ENCODE results near the gene HS6ST2.
"Not testable (repeated sequence)": the region's sequence is repeated elsewhere in the genome, so short reads cannot be mapped to it uniquely, and the experiment has no call there.

The HS6ST2 gene

DNA sequence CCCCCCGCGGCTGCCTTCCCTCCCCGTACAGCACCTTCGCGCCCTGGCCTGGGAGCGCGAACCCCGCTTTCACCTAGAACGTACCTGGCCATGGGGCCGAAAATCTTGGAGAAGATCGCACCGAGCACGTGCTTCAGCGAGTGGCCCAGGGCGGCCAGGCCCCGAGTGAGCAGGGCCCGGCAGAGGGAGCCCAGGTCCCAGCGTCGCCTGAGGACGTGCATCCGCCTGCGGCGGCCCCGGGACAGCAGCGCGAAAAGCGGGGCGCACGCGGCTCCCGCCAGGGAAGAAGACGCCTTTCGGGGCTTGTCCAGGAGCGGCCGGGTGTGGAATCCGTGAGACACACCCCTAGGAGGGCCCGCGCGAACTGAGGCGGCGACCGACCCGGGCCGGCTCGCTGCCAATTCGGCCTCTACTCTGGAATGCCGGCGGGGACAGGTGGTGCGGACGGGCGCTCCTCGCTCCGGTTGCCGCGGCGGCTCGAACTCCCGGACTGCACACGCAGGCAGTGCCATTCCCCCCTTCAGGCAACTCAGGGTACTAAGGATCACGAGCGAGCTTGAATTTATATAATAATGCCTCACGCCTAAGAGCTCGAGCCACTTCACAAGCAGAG, at the start of gene HS6ST2:
Gene HS6ST2 (minus strand): TSS at position 539 of the 613 bp plus-strand sequence.
- no peak for DNase-seq (ENCODE audit: low read depth in 2 of 2)

DNA sequence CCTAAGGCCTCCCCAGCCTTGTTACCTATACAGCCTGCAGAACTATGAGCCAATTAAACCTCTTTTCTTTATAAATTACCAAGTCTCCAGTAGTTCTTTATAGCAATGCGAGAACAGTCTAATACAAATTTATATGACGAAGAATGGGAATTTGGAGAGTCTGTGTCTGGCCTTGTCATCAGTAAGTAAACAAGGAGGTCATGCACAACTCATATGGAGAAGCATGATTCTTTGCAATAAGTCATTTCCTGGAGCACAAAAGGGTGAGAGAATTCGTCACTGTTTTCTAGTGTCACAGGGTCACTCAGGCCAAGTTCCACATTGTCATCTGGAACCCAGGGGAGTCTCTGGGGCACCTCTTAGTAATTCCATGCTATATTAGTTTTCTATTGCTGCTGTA, 49.0 kb upstream of the HS6ST2 start:
- DNase-seq (ENCODE audit: low read depth in 2 of 2): no peak

DNA sequence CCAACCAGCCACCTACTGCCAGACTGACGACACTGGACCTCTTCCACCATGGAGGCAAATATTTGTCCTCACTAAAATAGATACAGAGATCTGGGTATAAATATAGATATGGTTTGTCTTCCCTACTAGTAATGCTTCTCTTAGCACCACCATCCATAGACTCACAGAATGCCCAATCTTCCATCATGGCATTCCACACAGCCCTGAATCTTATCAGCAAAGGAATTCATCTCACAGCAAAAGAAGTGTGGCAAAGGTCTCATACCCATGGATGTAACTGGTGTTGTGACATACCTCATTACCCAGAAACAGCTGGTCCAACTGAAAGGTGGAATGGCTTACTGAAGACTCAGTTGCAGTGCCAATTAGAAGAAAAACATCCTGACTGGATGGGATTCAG, 47.2 kb upstream of the HS6ST2 start:
- DNase-seq (ENCODE audit: low read depth in 2 of 2): no peak

DNA sequence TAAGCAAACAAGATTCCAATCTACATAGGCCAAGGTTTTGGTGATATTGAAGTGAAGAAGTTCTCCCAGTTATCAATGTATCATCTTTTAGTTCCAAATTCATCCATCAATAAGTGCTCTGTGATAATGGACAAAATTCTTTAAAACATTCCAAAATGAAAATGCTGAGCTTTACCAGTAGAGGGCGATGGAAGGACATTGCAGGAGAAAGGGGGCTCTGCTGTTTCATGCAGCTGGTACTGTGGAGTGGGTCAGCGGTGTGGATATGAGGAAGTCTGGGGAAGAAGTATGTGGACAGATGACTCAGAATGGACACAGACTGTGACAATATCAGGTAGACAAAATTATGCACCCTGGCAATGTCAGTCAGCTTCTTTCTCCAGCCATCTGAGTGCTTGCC, 46.6 kb upstream of the HS6ST2 start:
- no peak for DNase-seq (ENCODE audit: low read depth in 2 of 2)

DNA sequence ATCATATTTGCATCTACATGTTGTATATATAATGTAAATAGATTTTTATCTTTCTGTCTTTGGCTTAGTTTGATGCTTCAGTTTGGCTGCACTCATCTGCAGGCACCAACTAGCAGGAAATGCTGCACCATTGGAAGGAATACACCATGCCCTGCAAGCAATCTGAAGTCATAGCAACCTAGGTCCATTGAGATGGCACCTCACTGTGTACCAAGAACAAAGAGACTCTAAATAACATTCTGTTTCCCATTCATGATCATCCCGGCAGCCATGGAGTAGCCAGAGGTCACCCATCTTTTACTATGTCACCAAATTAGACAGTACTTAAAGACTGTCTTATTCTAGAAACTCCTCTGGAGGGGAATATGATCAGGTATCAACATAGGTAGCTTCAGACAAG, 40.8 kb upstream of the HS6ST2 start:
- no peak for DNase-seq (ENCODE audit: low read depth in 2 of 2)

GRCh38 chrX:132990835-132991234, 32.4 kb upstream of the HS6ST2 start:
- DNase-seq (ENCODE audit: low read depth in 2 of 2): no peak

GRCh38 chrX:132986556-132986955, 28.1 kb upstream of the HS6ST2 start:
- no peak for DNase-seq (ENCODE audit: low read depth in 2 of 2)

DNA sequence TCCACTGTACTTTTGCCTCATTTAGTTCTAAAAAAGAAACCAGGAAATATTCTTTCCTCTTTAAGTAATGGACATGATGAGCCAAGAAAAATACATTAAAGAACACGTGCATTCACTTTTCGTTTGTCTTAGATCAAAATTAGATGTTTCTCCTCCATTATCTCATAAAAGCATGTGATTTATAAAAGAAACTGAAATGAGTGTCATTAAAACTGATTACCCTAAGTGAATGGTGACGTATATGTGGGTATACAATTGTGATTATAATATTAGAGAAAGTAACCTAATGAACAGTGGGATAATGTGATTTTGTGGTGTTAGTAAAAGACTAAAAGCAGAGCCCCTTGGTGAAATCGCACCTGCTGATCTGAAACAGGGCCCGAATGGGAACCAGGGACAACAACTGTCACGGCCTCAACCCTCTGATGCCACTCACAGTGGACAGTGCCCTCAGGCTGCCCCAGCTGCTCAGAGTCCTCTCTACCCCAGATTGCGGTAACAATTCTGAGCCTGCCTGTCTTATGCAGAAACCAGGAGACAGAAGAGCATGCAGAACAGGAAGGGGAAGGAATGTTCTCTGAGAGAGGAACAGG, 25.7 kb upstream of the HS6ST2 start:
- no peak for DNase-seq (ENCODE audit: low read depth in 2 of 2)

DNA sequence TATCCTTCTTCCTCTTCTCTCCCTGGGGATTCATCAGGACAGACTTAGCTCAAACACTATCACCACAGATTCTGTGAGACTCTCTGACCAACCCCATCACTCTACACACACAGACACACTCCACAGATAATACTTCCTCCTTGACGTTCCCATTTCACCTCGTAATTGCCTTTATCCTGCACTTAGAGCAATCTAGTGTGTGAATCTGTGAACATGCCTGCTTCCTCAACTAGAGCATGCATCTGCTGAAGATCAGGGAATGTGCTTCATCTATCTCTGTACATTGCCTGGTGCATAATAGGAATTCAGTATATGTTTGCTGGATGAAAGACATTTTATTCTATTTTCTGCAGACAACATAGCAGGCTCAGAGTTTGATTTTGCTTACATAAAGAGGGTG, 25.1 kb upstream of the HS6ST2 start:
- DNase-seq (ENCODE audit: low read depth in 2 of 2): no peak

DNA sequence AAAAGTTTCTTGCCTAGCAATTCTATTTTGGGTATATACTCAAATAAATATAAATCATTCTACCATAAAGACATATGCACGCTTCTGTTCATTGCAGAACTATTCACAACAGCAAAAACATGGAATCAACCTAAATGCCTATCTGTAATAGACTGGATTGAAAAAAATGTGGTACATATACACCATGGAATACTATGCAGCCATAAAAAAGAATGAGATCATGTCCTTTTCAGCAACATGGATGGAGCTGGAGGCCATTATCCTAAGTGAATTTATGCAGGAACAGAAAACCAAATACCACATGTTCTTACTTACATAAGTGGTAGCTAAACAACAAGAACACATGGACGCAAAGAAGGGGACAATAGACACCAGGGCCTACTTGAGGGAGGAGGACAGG, 21.6 kb upstream of the HS6ST2 start:
- DNase-seq (ENCODE audit: low read depth in 2 of 2): not testable (repeated sequence)

- DNase-seq (ENCODE audit: low read depth in 2 of 2): no peak
These were observed 10.0 kb upstream of the HS6ST2 start for GRCh38 chrX:132968296-132968949.

DNA sequence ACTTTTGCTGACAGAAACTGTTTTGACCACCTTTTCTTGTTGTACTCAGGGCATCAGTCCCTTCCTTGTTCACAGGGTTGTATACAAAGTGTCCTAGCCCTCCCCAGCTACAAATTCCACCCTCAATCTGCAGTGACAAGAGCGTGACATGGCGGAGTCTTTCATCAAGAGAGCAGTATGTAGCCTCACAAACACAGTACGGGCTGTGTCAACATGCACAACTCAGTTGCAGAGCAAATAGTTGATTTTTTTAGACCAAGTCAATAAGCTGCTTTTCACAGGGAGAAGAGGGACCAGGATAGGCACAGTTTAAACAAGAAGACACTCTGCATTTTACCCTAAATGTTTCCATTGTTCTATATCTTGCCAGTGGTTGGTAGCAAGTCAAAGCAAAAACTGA, 8.6 kb upstream of the HS6ST2 start:
- no peak for DNase-seq (ENCODE audit: low read depth in 2 of 2)

- no peak for DNase-seq (ENCODE audit: low read depth in 2 of 2)
These were observed 7.0 kb upstream of the HS6ST2 start for GRCh38 chrX:132965461-132965860.

- DNase-seq (ENCODE audit: low read depth in 2 of 2): no peak
These were observed 3.1 kb upstream of the HS6ST2 start for GRCh38 chrX:132961511-132961910.

DNA sequence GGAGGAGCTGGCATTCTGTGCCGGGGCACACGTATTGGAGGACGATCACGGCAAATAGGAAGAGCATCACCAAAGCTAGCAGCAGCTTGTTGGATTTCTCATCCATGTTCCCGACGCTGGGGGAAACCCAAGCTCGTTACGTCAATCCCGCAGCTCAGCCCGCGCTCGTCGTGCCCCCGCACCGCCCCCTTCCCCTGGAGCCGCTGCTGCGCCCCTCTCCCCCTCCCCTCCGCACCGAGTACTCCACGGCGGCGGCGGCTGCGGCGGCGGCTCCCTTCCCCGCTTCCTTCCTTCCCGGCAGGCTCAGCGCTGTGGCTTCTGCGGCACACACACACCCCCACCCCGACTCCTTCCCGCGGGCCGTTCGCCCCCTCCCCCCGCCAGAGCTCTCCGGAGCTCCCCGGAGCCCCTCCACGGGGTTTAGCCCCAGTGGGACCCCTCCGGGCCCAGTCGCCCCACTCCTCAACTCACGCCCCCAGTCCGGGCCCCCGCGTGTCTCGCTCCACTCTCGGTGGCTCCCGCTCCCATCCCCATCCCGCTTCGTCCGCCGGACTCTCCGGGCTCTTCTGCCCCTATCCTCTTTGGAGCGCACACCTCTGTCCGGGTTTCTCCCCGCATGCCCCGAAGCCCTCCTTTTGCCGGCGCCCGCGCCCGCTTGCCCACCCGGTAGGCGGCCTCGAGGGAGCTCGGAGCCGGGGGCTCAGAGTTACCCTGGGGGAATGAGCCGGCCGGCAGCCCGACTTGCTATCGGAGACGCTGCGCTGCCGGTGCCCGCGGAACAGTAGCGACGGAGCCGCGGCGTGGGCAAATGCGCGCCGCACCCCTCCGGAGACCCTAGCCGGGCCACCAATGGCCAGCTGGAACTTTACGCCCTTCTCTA, 978 bp downstream of the HS6ST2 start:
- DNase-seq (ENCODE audit: low read depth in 2 of 2): no peak

GRCh38 chrX:132956421-132957210, 1.8 kb downstream of the HS6ST2 start:
- DNase-seq (ENCODE audit: low read depth in 2 of 2): no peak

DNA sequence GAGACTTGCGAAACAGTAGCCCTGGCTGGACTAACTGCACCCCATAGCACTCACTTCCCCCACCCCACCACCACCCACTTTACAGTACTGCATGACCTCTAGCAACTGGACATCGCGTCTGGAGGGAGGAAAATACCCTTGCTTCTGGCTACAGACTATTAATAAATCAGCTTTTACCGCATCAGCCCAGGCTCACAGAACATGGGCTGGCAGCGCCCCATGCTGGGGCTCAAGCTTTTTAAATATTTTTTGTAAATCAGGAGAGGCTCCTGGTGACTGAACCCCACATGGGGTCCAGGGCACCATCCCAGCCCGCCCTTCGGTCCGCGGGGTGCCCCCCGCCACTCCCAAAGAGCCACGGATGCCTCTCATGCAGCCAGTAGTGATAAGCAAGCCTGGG, 2.7 kb downstream of the HS6ST2 start:
- no peak for DNase-seq (ENCODE audit: low read depth in 2 of 2)

GRCh38 chrX:132954323-132954722, 4.1 kb downstream of the HS6ST2 start:
- DNase-seq (ENCODE audit: low read depth in 2 of 2): no peak

DNA sequence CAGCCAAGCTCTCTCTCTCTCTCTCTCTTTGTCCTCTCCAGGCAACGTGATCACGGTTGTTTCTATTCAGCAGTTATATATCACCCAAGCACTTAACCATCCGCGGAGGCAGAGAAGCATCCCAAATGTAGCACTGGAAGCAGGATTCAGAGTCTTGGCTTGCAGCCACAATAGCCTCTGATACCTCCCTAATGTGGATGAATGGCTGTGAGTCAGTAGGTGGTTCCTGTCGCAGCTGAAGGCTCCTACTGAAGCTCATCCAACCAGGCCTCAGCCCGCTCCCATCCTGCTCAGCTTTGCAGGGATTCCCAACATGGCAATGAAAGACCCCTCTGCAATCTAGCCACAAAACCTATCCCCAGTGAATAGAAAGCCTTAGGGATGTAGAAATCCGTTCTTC, 5.1 kb downstream of the HS6ST2 start:
- DNase-seq (ENCODE audit: low read depth in 2 of 2): no peak

DNA sequence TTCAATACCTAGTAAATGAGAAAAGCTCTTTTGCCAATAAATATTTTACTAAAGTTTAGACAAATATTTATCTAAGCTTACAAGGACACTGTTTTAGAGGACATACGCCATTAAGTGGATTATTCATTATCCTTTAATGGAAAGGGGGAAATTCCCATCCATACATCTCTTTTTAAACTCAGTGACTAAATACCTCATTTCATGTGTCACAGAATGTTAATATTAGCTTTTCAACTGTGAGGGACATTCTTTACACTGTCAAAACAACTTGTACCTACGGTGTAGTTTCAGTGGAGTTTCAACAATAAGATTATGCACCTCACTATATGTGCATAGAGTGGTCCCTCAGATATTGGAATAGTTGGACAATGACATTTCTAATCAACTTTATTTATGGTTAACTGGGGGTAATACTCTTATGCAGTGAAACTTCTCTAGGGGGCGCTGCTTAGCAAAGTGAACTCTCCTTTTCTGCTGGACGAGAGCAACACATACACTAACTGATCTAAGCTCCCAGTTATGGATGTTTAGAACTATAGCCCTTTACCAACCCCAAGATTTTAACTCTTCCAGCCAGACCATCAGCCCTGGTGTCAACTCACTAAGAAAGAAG, 9.7 kb downstream of the HS6ST2 start:
- DNase-seq (ENCODE audit: low read depth in 2 of 2): no peak

DNA sequence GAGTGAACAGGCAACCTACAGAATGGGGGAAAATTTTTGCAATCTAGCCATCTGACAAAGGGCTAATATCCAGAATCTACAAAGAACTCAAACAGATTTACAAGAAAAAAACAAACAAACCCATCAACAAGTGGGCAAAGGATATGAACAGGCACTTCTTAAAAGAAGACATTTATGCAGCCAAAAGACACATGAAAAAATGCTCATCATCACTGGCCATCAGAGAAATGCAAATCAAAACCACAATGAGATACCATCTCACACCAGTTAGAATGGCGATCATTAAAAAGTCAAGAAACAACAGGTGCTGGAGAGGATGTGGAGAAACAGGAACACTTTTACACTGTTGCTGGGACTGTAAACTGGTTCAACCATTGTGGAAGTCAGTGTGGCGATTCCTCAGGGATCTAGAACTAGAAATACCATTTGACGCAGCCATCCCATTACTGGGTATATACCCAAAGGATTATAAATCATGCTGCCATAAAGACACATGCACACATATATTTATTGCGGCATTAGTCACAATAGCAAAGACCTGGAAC, 13.3 kb downstream of the HS6ST2 start:
- not testable (repeated sequence) for DNase-seq (ENCODE audit: low read depth in 2 of 2)

Measured in stimulated activated CD8-positive, alpha-beta memory T cell treated with anti-CD3 and anti-CD28 coated beads, Interleukin-7, amount 100 ng/mL, for 4 hours (primary cell).